Measurements from ENCODE around the gene FRMPD4.

- TF ChIP-seq CTCF (IDR thresholded peaks at IDR 0.05) (no peak), FOSL2 (IDR thresholded peaks at IDR 0.05) (no peak), FOSL2 (CRISPR knock-in tag; IDR thresholded peaks at IDR 0.05) (no peak), MAZ (IDR thresholded peaks at IDR 0.05; ENCODE audit: borderline replicate concordance, low read depth, low read length) (no peak), MYC (IDR thresholded peaks at IDR 0.05; ENCODE audit: borderline replicate concordance, low read length) (no peak), RFX5 (IDR thresholded peaks at IDR 0.05) (no peak), NR3C1 (IDR thresholded peaks at IDR 0.05) (no peak)
These were observed 303.3 kb downstream of the FRMPD4 start for GRCh38 chrX:12441381-12442128.

Measured in A549 (cell line).